GM12878 (cell line): ENCODE results near the gene DUSP10. TPM values are rescaled to one million over a fixed set of nuclear protein-coding genes. Genes with fewer than 3 reads are reported as not detected.

Experiments used
- polyA plus RNA-seq, 11 experiments: library from polyadenylated mRNA; depleted of rRNA in 4 of 11; unstranded in 6 of 11; stranded (reverse) in 5 of 11; fragments of >200 nt; fragmentation: Nextera tagmentation in 4 of 11; fragmentation: Illumina TruSeq in 1 of 11; extraction: Ambion mirVana in 4 of 11; extraction: Trizol in 1 of 11; gene quantifications; 1 replicate in 1 of 11; 2 replicates in 10 of 11; pipeline versions ENCODE4 v1.2.1 to v1.2.3, GENCODE V29; 2011 to 2016; ENCODE audit warnings: inconsistent platforms in 2 of 11, missing spikeins in 2 of 11, low read depth in 1 of 11
- total RNA-seq, 4 experiments: library from RNA; depleted of rRNA in 3 of 4; stranded (reverse); fragments of >200 nt in 3 of 4; fragmentation: Illumina TruSeq in 1 of 4; extraction: Trizol in 1 of 4; gene quantifications; 2 replicates each; pipeline versions ENCODE4 v1.2.1 to v1.2.3, GENCODE V29; 2013 to 2021
- TF ChIP-seq, protein P1 (sequence below): fragments of 450-650 bp; formaldehyde crosslinking; IDR thresholded peaks from 2 replicates; pipeline ENCODE4 v1.4.0; 2020; ENCODE audit warnings: mild to moderate bottlenecking, moderate library complexity
- TF ChIP-seq, protein P2 (sequence below): IDR thresholded peaks from 2 replicates; pipeline ENCODE4 v1.6.1; 2012; ENCODE audit warnings: low read depth, low read length, improper control_type of control experiment
- TF ChIP-seq, protein P3 (sequence below): fragments of 450-650 bp; conservative IDR thresholded peaks from 2 replicates; pipeline ENCODE4 v1.6.1; 2017; ENCODE audit warnings: mild to moderate bottlenecking, moderate library complexity
- TF ChIP-seq, protein P4 (sequence below): fragments of 450-650 bp; IDR thresholded peaks from 2 replicates; pipeline ENCODE4 v1.6.1; 2017; ENCODE audit warnings: mild to moderate bottlenecking, moderate library complexity

The DUSP10 gene
- total and polyA plus RNA-seq, 10 of the 15 experiments (the other 5 are each of a cell fraction or from before 2014, with no cell fraction given) = 20.3 to 38.4 (median 27.8) TPM

DNA sequence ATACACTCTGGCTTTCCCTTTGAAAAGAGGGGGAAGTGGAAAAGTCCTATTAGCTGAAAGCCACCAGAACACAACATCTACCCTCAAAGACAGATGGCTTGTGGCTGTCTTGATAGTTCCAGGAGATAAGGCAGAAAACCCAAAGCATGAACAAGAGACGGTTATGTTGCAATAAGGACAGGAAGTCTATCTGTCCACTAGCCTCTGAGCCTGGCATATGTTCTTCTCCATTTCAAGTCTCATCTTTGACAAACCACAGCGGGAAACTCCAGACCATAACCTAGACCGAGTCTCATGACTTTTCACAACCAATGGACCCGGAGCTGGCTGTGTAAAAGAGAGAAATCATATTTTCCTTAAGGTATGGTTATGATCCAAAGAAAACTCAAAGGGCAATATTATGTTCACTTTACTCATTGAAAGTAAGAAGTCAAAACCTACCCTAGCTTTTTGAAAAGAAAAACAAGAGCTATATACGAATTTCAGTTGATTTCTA is 33.8 kb downstream of the DUSP10 start (continued):
- TF ChIP-seq, protein P1, sequence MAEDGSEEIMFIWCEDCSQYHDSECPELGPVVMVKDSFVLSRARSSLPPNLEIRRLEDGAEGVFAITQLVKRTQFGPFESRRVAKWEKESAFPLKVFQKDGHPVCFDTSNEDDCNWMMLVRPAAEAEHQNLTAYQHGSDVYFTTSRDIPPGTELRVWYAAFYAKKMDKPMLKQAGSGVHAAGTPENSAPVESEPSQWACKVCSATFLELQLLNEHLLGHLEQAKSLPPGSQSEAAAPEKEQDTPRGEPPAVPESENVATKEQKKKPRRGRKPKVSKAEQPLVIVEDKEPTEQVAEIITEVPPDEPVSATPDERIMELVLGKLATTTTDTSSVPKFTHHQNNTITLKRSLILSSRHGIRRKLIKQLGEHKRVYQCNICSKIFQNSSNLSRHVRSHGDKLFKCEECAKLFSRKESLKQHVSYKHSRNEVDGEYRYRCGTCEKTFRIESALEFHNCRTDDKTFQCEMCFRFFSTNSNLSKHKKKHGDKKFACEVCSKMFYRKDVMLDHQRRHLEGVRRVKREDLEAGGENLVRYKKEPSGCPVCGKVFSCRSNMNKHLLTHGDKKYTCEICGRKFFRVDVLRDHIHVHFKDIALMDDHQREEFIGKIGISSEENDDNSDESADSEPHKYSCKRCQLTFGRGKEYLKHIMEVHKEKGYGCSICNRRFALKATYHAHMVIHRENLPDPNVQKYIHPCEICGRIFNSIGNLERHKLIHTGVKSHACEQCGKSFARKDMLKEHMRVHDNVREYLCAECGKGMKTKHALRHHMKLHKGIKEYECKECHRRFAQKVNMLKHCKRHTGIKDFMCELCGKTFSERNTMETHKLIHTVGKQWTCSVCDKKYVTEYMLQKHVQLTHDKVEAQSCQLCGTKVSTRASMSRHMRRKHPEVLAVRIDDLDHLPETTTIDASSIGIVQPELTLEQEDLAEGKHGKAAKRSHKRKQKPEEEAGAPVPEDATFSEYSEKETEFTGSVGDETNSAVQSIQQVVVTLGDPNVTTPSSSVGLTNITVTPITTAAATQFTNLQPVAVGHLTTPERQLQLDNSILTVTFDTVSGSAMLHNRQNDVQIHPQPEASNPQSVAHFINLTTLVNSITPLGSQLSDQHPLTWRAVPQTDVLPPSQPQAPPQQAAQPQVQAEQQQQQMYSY (CRISPR knock-in tag) = no peak
- TF ChIP-seq, protein P2, sequence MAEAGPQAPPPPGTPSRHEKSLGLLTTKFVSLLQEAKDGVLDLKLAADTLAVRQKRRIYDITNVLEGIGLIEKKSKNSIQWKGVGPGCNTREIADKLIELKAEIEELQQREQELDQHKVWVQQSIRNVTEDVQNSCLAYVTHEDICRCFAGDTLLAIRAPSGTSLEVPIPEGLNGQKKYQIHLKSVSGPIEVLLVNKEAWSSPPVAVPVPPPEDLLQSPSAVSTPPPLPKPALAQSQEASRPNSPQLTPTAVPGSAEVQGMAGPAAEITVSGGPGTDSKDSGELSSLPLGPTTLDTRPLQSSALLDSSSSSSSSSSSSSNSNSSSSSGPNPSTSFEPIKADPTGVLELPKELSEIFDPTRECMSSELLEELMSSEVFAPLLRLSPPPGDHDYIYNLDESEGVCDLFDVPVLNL = no peak
- TF ChIP-seq, protein P3, sequence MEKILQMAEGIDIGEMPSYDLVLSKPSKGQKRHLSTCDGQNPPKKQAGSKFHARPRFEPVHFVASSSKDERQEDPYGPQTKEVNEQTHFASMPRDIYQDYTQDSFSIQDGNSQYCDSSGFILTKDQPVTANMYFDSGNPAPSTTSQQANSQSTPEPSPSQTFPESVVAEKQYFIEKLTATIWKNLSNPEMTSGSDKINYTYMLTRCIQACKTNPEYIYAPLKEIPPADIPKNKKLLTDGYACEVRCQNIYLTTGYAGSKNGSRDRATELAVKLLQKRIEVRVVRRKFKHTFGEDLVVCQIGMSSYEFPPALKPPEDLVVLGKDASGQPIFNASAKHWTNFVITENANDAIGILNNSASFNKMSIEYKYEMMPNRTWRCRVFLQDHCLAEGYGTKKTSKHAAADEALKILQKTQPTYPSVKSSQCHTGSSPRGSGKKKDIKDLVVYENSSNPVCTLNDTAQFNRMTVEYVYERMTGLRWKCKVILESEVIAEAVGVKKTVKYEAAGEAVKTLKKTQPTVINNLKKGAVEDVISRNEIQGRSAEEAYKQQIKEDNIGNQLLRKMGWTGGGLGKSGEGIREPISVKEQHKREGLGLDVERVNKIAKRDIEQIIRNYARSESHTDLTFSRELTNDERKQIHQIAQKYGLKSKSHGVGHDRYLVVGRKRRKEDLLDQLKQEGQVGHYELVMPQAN = no peak
- TF ChIP-seq, protein P4, sequence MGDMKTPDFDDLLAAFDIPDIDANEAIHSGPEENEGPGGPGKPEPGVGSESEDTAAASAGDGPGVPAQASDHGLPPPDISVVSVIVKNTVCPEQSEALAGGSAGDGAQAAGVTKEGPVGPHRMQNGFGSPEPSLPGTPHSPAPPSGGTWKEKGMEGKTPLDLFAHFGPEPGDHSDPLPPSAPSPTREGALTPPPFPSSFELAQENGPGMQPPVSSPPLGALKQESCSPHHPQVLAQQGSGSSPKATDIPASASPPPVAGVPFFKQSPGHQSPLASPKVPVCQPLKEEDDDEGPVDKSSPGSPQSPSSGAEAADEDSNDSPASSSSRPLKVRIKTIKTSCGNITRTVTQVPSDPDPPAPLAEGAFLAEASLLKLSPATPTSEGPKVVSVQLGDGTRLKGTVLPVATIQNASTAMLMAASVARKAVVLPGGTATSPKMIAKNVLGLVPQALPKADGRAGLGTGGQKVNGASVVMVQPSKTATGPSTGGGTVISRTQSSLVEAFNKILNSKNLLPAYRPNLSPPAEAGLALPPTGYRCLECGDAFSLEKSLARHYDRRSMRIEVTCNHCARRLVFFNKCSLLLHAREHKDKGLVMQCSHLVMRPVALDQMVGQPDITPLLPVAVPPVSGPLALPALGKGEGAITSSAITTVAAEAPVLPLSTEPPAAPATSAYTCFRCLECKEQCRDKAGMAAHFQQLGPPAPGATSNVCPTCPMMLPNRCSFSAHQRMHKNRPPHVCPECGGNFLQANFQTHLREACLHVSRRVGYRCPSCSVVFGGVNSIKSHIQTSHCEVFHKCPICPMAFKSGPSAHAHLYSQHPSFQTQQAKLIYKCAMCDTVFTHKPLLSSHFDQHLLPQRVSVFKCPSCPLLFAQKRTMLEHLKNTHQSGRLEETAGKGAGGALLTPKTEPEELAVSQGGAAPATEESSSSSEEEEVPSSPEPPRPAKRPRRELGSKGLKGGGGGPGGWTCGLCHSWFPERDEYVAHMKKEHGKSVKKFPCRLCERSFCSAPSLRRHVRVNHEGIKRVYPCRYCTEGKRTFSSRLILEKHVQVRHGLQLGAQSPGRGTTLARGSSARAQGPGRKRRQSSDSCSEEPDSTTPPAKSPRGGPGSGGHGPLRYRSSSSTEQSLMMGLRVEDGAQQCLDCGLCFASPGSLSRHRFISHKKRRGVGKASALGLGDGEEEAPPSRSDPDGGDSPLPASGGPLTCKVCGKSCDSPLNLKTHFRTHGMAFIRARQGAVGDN = peak; percentile 83
- TF ChIP-seq, all 136 proteins: peak for 36
